ENCODE data around the gene ASPSCR1. TPM values are rescaled to one million over a fixed set of nuclear protein-coding genes. Genes with fewer than 3 reads are reported as not detected.
"Not testable (repeated sequence)": the region's sequence is repeated elsewhere in the genome, so short reads cannot be mapped to it uniquely, and the experiment has no call there.

Gene ASPSCR1
- total RNA-seq, 6 donors from 2014 or later, result 26.0 to 96.4 (median 56.1) TPM

GRCh38 chr17:81980122-81980521, 2.7 kb downstream of the ASPSCR1 start:
- no peak for ATAC-seq (ENCODE audit: low FRiP score in 2 of 2)
- no peak for TF ChIP-seq CTCF (IDR thresholded peaks at IDR 0.05)
- TF ChIP-seq POLR2AphosphoS5 (IDR thresholded peaks at IDR 0.05), result no peak
- no peak for TF ChIP-seq POLR2A (IDR thresholded peaks at IDR 0.05)
- no peak for TF ChIP-seq EP300 (IDR thresholded peaks at IDR 0.05)
- 90 to 98% methylated on average over 4 of the region's 4 CpGs for WGBS, 2 donors
- Histone ChIP-seq H3K27me3 (no peaks in the 10 kb centered on the region), H3K4me3 (no peak overlapping the region), H3K9me3 (no peaks in the 10 kb centered on the region), H3K4me1 (peaks cover 13 to 42% (median 26%) of the 10 kb centered on the region in 4 donors), H3K36me3 (peaks cover 4 to 27% (median 19%) of the 10 kb centered on the region in 4 donors), H3K27ac (peak overlapping the region; percentile 2 to 63 (median 52))
- DNase-seq, result no peak

- Histone ChIP-seq H3K27me3 (no peaks in the 10 kb centered on the region), H3K27ac (peak overlapping the region in 3 of 4 donors; percentile 44 to 63 (median 61)), H3K36me3 (peaks cover 7 to 34% (median 26%) of the 10 kb centered on the region in 4 donors), H3K9me3 (no peaks in the 10 kb centered on the region), H3K4me3 (no peak overlapping the region), H3K4me1 (peaks cover 13 to 42% (median 26%) of the 10 kb centered on the region in 4 donors)
- 60 to 65% methylated on average over 9 of the region's 9 CpGs for WGBS, 2 donors
- peak in 1 of 2 donors; percentile 72 for DNase-seq
- TF ChIP-seq EP300 (IDR thresholded peaks at IDR 0.05) (no peak), POLR2A (IDR thresholded peaks at IDR 0.05) (no peak), CTCF (IDR thresholded peaks at IDR 0.05) (no peak), POLR2AphosphoS5 (IDR thresholded peaks at IDR 0.05) (no peak)
- ATAC-seq (ENCODE audit: low FRiP score in 2 of 2), result peak in 1 of 2 donors; percentile 52
Measured at GRCh38 chr17:81980707-81981343, 3.4 kb downstream of the ASPSCR1 start.

- ATAC-seq (ENCODE audit: low FRiP score in 2 of 2); H3K9me3 ChIP-seq; H3K4me3 ChIP-seq; H3K27me3 ChIP-seq; DNase-seq: not testable (repeated sequence)
- 95 to 99% methylated on average over 12 of the region's 12 CpGs for whole genome bisulfite sequencing, 2 donors
- Histone ChIP-seq H3K4me1 (peaks cover 12 to 38% (median 23%) of the 10 kb centered on the region in 4 donors), H3K36me3 (peaks cover 7 to 41% (median 29%) of the 10 kb centered on the region in 4 donors), H3K27ac (peak overlapping the region in 1 of 4 donors; percentile 44)
Measured at GRCh38 chr17:81981511-81981910, 4.1 kb downstream of the ASPSCR1 start.

GRCh38 chr17:81983011-81983638, 5.7 kb downstream of the ASPSCR1 start:
- Histone ChIP-seq H3K4me1 (peaks cover 8 to 29% (median 18%) of the 10 kb centered on the region in 4 donors), H3K4me3 (no peak overlapping the region), H3K36me3 (peaks cover 7 to 50% (median 29%) of the 10 kb centered on the region in 4 donors), H3K9me3 (no peaks in the 10 kb centered on the region), H3K27me3 (no peaks in the 10 kb centered on the region), H3K27ac (no peak overlapping the region)
- TF ChIP-seq POLR2AphosphoS5 (IDR thresholded peaks at IDR 0.05) (no peak), EP300 (IDR thresholded peaks at IDR 0.05) (no peak), CTCF (IDR thresholded peaks at IDR 0.05) (no peak), POLR2A (IDR thresholded peaks at IDR 0.05) (no peak)
- ATAC-seq (ENCODE audit: low FRiP score in 2 of 2) (no peak), DNase-seq (peak in 1 of 2 donors; percentile 61)
- WGBS, 2 donors, result 93 to 95% methylated on average over 30 to 34 of the region's 35 CpGs

- Histone ChIP-seq H3K36me3 (peaks cover 7 to 50% (median 29%) of the 10 kb centered on the region in 4 donors), H3K9me3 (no peaks in the 10 kb centered on the region), H3K4me3 (no peak overlapping the region), H3K27me3 (no peaks in the 10 kb centered on the region), H3K27ac (no peak overlapping the region), H3K4me1 (peaks cover 1 to 22% (median 12%) of the 10 kb centered on the region in 4 donors)
- ATAC-seq (ENCODE audit: low FRiP score in 2 of 2) (no peak), DNase-seq (no peak)
- WGBS, 2 donors, result 93 to 95% methylated on average over 24 to 26 of the region's 26 CpGs
- TF ChIP-seq POLR2AphosphoS5 (IDR thresholded peaks at IDR 0.05), result no peak
- no peak for TF ChIP-seq EP300 (IDR thresholded peaks at IDR 0.05)
- TF ChIP-seq CTCF (IDR thresholded peaks at IDR 0.05), result no peak
Measured at GRCh38 chr17:81983639-81984373, 6.4 kb downstream of the ASPSCR1 start.

Data from upper lobe of left lung (tissue), 6 donors.